ENCODE data around the gene VAMP2.

Gene VAMP2

GRCh38 chr17:8122924-8123694 is 39.6 kb downstream of the VAMP2 start:
- peak; percentile 62 for DNase-seq (ENCODE audit: low read depth)

GRCh38 chr17:8122422-8122923 is 40.3 kb downstream of the VAMP2 start:
- DNase-seq (ENCODE audit: low read depth) = peak; percentile 47

- peak; percentile 65 for DNase-seq (ENCODE audit: low read depth)
These were observed 40.9 kb downstream of the VAMP2 start for GRCh38 chr17:8121681-8122421.

- DNase-seq (ENCODE audit: low read depth) = no peak
These were observed 41.4 kb downstream of the VAMP2 start for GRCh38 chr17:8121407-8121680.

GRCh38 chr17:8120520-8121406 is 42.0 kb downstream of the VAMP2 start:
- peak; percentile 67 for DNase-seq (ENCODE audit: low read depth)

- peak; percentile 88 for DNase-seq (ENCODE audit: low read depth)
These were observed 42.9 kb downstream of the VAMP2 start for GRCh38 chr17:8119581-8120519.

GRCh38 chr17:8118769-8119580 is 43.8 kb downstream of the VAMP2 start:
- peak; percentile 70 for DNase-seq (ENCODE audit: low read depth)

GRCh38 chr17:8117980-8118768 is 44.6 kb downstream of the VAMP2 start, which contains the start of gene ALOXE3:
ALOXE3 (minus strand) TSS chr17:8118514; CDS start chr17:8117990, 524 bp downstream.
- peak; percentile 67 for DNase-seq (ENCODE audit: low read depth)

GRCh38 chr17:8117367-8117979 is 45.3 kb downstream of the VAMP2 start:
- DNase-seq (ENCODE audit: low read depth) = no peak

- DNase-seq (ENCODE audit: low read depth) = no peak
These were observed 46.0 kb downstream of the VAMP2 start for GRCh38 chr17:8116776-8117175.

GRCh38 chr17:8110907-8111306 is 51.8 kb downstream of the VAMP2 start:
- DNase-seq (ENCODE audit: low read depth) = no peak

- DNase-seq (ENCODE audit: low read depth) = no peak
These were observed 52.3 kb downstream of the VAMP2 start for GRCh38 chr17:8110456-8110804.

GRCh38 chr17:8109661-8110455 is 52.9 kb downstream of the VAMP2 start:
- peak; percentile 15 for DNase-seq (ENCODE audit: low read depth)
